ENCODE measurements around the gene FAM118B.
"Not testable (repeated sequence)": the region's sequence is repeated elsewhere in the genome, so short reads cannot be mapped to it uniquely, and the experiment has no call there.

Gene FAM118B

GRCh38 chr11:126219547-126219946 lies 8.0 kb downstream of the FAM118B start:
- DNase-seq, result no peak

DNA sequence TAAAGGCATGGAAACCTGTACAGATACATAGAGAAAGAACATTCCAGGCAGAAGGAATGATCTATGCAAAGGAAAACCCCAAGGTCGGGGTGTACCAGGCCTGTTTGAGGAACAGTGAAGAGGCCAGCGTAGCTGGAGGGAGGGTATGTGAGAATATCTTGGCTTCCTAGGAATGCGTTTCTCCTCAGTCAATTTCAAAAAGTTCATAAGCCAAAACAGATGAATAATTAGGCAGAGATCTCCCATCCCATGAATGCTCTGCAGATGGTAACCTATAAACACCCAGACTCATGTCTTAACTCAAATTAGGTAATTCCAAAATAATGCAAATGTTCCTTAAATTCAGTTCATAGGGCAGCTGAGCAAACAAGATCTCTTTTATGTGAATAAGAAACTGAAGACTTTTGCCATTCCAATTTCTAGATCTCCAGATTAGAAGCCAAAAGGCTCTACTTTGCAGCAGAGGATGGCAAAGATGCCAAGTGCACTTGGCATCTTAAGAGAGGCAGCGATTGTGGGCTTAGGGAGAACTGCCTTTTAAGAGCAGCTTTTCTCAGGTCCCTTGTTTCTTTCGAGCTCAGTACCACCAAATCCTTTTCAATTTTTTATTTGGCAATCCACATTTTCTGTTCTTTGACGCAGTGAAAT lies 13.2 kb downstream of the FAM118B start:
- DNase-seq, result no peak

DNA sequence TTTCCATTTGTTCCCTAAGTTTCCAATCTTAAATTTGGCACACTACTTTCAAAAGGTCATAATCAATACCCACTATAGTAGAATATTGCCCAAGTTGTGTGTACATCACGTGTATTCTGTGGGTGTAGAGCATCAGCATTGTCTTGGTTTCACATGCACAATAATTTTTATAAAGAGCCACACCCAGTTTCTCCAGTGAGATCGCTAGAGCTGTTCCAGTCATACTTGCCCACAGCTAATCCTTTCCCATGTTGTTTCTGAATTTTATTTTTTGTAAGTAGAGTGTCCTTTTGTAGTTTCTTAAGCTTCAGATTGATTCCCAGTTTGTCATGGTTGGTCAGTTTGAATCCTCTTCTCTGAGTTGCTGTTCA lies 13.7 kb downstream of the FAM118B start:
- DNase-seq, result no peak

- no peak for DNase-seq
Measured at GRCh38 chr11:126226334-126227084, 14.9 kb downstream of the FAM118B start.

DNA sequence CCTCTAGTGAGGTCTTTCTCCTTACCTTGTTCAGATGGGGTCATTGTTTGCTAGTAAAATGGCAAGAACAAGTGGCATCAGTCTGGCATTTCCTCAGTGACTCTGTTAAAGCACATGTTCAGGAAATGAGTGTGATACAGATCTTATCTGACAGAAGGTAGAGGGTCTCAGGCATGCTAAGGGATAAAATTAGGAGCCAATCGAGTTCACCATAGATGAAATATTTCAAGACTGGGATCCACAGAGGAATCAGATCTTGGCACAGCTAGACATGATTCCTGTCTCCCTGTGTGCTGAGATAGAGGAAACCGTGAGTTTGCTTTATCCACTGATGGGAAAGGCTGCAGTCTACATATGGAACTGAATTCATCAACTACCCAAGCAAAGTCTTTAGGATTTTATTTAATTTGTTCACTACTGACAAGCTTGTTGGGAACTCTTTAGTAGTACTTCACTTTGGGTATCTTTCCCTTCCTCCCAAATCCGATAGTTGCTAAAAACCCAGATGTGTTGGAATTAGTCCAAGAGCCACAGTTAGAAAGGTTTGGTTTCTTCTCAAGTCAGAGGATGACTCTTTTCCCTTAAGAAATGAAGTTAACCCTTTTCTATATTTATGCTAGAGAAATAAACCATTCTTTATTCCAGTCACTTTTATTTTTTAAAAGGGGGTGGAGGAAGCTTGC lies 18.4 kb downstream of the FAM118B start:
- no peak for DNase-seq

DNA sequence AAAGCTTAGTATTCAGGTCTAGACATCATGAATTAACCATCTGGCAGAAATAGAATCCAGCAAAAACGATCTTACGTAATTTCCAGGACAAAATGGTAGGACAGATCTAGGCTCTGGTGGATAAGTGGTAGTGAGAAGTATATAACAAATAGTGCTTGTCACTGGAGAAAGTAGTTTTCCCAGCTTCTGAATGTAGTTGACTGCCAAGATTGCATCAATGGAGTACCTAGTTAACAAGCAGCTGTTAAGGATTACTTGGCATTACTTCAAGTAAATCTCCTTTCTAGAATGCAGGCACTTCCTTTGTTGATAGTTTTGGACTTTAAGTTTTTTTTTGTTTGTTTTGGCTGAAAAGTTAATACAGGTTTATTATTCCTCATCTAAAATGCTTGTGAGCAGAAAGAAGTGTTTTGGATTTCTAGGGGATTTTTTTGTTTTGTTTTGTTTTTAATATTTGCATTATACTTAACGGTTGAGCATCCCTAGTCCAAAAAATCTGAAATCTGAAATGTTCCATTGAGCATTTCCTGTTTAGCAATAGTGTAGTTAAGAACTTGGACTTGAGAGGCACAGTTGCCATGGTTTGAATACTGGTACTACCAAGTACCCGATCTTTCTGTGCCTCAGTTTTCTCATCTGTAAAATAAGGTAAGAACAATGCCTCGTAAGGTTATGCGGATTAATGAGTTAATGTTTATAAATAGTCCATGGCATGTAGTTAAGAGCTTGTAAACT lies 20.3 kb downstream of the FAM118B start:
- DNase-seq, result peak; percentile 29

- DNase-seq, result no peak
Measured at GRCh38 chr11:126232683-126233082, 21.1 kb downstream of the FAM118B start.

DNA sequence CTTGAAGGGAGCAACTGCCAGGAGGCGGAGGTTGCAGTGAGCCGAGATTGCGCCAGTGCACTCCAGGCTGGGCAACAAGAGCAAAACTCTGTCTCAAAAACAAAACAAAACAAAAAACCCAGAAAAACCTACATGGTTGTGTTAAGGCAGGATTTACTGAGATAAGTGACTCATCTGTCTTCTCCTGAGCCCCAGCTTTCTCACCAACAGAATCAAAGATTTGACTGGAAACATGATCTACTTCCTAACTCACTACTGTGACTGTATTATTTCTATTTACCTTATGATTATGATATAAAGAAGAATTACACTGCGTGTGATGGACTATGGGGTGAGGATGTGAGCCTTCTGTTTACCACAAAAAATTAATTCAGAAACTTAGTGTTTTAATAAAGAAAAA lies 21.8 kb downstream of the FAM118B start:
- no peak for DNase-seq

DNA sequence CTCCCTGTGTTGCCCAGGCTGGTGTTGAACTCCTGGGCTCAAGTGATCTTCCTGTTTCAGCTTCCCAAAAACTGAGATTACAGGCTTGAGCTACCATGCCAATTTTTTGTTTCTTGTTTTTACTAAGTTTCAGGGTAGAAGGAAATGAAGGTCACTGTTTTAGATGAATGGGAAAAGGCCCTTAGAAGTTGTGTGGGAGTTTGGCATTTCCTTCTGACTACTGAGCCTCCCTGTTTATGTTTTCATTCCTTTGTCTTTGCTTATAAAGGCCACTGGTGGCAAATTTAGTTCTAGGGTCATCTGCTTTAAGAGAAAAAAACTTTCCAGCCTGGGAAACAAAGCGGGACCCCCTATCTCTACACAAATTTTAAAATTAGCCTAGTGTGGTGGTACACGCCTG lies 35.1 kb downstream of the FAM118B start:
- no peak for DNase-seq

GRCh38 chr11:126253265-126253664 lies 41.7 kb downstream of the FAM118B start:
- no peak for DNase-seq

GRCh38 chr11:126254819-126255218 lies 43.2 kb downstream of the FAM118B start:
- no peak for DNase-seq

DNA sequence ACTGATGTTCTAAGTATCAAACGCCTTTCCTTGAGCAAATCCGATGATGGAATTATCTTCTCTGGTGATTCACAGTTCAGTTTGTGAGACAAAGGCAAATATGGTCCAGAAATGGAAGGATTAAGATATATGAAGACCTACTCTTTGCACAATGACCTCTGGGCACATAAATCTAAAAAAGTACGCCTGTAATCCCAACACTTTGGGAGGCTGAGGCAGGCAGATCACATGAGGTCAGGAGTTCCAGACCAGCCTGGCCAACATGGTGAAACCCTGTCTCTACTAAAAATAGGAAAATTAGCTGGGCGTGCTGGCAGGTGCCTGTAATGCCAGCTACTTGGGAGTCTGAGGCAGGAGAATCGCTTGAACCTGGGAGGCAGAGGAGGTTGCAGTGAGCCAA lies 43.9 kb downstream of the FAM118B start:
- not testable (repeated sequence) for DNase-seq

DNA sequence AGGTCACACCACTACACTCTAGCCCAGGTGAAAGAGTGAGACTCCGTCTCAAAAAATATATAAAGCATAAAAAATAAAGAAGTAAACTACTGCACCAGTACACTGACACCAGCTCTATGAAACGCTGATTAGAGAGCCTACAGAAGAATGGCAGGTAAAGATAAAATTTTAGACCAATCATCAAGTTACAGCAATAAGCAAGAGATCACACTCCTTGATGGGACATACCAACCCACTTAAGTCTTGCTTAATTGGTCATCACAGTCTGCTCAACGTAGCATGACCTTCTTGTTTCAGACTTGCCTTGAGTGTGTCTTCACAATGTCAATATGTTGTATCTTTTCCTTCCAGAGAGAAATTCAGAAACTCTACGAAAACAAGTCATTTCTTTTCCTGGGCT lies 44.6 kb downstream of the FAM118B start:
- DNase-seq, result no peak

GRCh38 chr11:126257144-126257543 lies 45.6 kb downstream of the FAM118B start:
- DNase-seq, result no peak

GRCh38 chr11:126257764-126258163 lies 46.2 kb downstream of the FAM118B start:
- no peak for DNase-seq

GRCh38 chr11:126262216-126262615 lies 50.6 kb downstream of the FAM118B start:
- no peak for DNase-seq

- DNase-seq, result no peak
Measured at GRCh38 chr11:126263489-126263888, 51.9 kb downstream of the FAM118B start.

GRCh38 chr11:126265811-126266210 lies 54.2 kb downstream of the FAM118B start:
- DNase-seq, result no peak

GRCh38 chr11:126267650-126268049 lies 56.1 kb downstream of the FAM118B start:
- DNase-seq, result no peak

DNA sequence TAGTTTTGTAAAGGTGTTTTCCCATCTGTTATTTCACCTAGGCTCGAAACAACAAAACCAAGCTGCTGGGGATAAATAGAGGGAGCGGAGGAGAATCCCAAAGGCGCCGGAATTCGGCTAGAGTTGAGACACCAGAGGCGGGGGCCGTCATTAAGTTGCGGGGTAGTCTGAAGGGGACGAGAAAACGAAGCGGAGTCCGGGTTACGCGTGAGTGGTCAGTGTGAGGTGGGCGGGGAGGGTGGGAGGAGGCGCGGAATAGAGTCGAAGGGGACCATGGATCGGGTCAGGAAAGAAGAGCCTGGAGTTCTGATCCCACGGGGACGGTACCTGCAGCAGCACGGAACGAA lies 56.8 kb downstream of the FAM118B start:
- DNase-seq, result no peak

- DNase-seq, result peak; percentile 95
Measured at GRCh38 chr11:126268708-126269579, 57.4 kb downstream of the FAM118B start, which contains the start of the genes FOXRED1 and SRPRA. FOXRED1 (plus strand) TSS chr11:126269154; CDS start chr11:126269207, 53 bp downstream. SRPRA (minus strand) TSS chr11:126268895; CDS start chr11:126268804, 91 bp downstream.

DNA sequence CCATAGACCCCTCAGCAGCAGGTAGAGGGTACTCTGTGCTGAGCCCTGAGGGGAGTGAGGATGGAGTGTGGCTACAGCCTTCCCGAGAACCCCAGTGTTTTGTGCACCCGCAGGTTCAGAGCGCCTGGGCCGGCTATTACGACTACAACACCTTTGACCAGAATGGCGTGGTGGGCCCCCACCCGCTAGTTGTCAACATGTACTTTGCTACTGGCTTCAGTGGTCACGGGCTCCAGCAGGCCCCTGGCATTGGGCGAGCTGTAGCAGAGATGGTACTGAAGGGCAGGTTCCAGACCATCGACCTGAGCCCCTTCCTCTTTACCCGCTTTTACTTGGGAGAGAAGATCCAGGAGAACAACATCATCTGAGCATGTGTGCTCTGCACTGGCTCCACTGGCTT lies 65.7 kb downstream of the FAM118B start:
- no peak for DNase-seq

All from NCI-H2029 treated with DMSO at 0.1 percent for 48 hours (cell line).